Measurements from ENCODE around the gene NENF.
"Not testable (repeated sequence)": the region's sequence is repeated elsewhere in the genome, so short reads cannot be mapped to it uniquely, and the experiment has no call there.

Gene NENF

DNA sequence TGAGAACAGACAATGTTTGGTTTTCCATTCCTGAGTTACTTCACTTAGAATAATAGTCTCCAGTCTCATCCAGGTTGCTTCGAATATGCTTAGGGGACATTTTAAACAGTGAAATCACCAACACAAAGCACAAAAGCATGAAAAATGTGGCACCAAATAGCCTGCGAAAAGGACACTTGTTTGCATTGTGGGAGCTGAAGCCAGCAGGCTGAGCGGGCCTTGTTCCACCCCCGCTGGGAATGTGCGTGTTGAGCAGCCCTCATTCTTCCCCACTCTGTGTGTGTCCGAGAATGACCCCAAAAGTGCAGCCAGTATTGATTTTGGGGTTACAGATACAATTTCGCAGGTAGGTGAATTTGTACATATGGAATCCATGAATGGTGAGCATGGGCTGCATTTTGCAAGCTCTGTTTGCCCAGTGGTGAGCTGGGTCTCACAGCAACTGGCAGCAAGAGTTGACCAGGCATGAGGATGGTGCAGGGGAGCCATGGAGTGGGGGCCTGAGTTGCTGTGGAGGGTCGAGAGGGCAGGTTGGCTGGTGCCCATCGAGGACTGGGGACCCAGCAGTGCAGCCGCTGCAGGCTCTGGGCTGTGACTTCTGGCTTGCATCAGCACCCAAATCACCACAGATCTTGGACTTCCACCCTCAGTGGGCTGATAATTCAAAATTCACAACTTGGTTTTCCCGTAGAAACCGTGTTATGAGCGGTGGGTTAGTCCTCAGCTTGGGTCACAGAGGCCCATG, 29.4 kb downstream of the NENF start:
- no peak for DNase-seq

DNA sequence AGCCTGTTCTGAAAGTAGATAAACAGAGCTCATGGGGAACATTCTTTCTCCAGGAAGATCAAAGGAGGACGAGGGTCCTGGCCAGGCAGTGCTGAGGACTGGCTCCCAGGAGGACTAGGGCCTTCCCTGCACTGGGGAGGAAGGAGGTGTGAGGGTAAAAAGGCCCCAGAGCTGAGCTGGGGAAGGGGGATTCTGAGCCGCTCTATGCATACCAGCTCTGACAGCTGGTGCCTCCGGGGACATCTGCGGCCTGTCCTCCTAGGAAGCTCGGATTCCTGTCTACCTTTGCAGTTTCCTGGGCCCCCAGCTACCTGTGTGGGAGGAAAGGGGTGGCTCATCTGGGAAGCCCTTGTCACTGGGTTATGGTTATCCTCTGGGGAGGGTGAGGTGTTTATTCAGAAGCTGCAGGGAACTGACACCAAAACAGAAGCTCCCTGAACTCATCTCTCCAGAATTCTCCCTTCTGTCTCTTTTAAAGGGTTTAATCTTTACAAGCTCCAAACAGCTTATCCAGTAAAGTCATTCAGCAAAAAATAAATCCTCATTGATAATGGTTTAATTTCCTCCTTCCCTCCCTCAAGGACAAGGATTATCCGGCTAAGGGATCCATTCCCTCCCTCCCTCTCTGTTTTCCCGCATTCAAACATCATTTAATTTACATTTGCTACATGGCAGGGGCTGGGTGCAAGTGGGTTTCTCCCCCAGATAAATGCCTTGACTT, 31.0 kb downstream of the NENF start:
- DNase-seq, result no peak

DNA sequence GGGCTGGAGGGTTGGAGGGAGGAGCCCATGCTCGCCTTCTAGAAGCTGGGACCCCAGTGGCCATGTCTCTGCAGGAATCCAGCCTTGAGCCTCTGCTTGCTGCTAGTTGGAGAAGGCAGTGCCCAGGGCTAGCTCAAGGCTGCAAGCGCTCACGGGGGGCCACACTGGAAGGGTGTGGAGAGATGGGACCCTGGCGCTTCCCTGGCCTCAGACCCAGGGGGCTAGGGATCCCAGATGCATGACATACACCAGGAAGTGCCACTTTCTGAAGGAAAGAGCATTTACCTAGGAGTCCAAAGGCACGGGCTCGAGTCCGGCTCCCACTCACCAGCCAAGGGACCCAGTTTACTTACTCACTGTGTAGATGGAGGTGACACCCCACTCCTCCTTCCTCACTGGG, 32.6 kb downstream of the NENF start:
- no peak for DNase-seq

DNA sequence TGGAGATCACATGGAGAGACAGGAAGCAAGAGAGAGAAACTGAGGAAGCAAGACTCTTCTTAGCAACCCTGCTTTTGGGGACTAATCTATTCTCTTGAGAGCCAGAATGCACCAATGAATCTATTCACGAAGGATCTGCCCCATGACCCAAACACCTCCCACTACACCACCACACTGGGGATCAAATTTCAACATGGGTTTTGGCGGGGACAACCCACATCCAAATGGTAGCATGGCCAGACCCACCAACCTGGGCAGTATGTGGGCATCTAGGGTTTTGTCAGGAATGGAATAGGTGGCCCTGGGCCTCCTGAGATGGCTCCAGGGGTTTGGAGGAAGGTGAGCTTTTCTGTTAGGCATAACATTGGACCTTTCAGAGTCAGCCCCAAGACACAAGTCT, 33.7 kb downstream of the NENF start:
- DNase-seq, result no peak

DNA sequence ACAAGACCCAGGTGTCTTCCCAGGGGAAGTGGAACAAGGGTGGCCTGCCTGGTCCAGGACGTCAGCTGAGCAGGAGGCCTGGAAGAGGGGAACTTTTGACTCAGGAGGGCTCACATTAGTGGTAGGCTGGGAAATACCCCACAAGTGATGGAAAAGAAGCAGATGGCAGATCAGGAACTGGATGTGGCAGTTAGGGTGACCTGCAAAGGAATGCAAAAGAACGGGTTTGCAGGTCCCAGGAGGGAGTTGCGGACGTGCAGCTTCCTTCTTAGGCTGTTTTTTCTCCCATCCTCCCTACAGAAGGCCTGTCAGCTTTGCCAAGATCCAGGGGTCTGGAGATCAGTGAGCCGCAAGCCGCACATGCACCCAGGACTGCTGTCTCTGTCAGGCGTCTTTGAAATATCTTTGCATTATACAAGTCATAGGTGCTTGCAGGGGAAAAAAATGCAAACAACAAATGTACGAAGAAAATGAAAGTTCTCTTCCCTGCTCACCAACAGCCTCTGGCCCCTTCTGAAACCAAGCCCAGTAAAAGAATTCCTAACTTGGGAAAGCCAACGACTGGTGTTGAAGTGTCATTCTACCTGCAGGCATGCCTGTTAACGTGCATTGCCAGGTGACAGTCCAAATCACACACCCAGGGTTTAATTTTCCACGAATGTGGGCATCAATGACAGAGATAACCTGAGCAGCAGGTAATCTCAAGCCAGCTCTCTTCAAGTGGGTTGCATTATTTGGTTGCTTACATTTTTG, 34.4 kb downstream of the NENF start:
- no peak for DNase-seq

DNA sequence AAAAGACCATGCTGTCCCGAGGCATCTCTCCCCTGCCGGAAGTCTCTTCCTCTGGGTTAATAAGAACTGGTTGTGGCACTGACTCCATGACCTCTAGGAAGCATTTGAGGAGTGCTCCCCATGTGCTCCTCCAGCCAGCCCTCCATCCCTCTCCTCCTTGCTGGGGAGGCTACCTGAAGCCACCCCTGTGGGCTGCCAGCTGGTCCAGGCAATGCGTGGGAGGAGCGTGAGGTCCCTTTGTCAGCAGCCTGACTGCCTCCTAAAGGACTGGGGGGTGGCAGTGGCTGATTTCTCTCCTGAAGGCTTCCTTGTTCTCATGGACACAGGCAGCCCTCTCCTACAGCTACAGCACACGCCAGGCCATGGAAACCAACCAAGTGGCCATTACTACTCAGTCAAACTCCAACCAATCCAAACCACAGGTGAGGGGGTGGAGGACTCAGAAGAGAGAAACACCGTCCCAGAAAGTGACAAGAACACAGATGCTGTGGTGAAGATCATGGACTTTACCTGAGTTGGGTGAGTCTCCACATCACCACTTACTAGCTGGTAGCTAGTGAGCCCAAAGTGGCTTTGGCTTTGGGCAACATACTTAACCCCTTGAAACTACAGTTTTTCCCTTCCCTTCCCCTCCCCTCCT, 35.2 kb downstream of the NENF start:
- DNase-seq, result no peak

DNA sequence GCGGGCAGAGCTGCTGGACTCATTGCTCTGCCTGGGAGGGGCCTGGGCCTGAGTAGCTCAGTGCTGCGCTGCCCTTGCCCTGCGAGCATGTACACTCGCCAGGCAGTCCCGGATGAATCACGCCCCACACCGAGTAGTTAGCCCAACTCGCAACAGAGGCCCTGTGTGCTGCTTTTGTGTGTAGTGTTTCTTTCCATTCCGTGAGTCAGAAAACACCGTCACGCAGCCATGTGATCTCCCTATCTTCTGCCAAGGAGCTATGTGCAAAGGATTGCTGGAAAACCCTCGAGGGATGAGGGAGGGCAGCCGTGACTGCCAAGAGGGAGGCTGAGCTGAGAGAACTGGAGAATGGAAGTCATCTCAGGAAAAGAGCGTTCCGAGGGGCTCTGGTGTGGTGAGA, 37.3 kb downstream of the NENF start:
- peak; percentile 36 for DNase-seq

DNA sequence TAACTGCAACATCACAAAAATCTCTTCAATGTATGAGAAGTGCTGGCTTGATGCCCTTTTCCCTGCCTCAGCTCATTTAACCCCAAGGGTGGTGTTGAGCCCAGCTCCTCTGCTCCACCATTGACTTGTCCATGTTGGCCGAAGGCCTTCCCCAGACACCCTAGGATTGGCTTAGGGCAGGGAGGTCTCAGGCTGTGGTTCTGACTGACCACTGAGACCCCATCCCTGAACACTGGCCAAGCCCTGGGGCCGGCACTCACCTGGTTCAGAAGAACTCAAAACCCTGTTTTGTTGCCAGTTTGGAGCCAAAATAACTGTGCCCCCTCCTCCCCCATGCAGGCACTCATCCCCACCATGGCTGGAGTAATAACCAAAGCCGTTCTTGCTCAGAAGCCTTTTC, 38.6 kb downstream of the NENF start:
- DNase-seq, result no peak

DNA sequence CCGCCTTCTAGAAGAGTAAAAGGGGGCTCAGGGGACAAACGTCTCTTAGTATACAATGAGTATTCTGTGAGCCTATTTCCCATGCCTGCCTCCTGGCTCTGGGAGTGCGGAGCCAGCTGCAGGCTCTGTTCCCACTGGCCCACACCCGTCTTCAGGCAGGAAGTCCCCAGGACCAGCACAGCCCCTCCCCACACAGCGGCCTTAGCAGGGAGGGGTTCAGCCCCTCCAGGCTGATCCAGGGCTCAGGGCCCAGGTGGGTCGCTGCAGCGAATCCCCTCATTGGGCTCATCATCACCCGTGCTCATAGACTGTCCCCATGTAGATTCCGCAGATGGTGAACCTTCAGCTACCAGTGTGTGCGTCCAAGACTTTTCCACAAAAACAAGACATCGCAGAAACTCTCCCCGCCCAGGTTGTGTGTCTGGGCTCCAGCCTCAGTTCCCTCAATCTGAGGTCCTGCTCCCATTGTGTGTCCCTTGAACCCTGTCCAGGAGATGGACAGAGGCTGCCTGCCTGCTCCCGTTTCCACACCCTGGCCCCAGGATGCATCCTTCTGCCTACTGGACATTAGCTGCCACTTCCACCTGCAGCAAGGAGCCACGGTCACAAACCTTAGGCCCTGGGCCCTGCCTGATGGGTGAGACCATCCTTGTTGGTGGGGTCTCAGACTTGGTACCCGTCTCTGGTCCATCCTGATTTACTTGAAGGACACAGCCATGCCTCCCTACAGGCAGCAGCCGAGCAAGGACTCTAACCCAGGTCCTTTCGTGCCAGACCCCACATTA, 39.4 kb downstream of the NENF start:
- DNase-seq, result no peak

DNA sequence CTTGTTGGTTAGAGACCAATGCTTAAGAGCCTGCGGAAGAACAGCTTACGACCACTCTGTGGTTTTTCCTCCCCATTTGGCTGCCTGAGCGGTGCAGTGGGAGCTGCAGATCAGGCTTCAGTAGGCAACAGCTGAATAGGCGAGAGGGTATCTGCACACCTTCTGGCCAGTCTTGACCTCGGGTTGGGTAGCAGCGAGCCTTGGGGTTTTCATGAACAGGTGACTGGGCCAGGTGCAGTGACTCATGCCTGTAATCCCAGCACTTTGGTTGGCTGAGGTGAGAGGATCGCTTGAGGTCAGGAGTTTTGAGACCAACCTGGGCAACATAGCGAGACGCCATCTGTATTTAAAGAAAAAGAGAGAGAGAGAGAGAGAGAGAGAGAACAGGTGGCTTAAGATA, 41.0 kb downstream of the NENF start:
- DNase-seq, result no peak

DNA sequence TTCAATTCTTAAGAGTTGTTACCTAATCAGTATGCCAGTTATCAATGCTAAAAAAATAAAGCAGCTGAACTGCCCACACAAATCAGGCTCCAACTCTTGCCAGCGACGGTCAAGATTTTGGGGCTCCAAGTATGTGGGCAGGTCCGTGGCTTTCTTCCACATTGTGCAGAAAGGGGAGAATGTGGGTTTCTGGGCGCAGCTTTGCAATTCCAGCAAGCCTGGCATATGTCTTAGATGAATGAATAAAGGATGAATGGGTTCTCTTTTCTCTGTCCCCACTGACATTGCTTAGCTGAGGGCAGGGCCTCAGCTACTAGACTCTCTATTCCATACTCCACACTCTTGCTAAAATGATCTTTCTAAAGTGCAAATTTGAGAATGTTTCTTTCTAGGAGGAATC, 42.4 kb downstream of the NENF start:
- no peak for DNase-seq

DNA sequence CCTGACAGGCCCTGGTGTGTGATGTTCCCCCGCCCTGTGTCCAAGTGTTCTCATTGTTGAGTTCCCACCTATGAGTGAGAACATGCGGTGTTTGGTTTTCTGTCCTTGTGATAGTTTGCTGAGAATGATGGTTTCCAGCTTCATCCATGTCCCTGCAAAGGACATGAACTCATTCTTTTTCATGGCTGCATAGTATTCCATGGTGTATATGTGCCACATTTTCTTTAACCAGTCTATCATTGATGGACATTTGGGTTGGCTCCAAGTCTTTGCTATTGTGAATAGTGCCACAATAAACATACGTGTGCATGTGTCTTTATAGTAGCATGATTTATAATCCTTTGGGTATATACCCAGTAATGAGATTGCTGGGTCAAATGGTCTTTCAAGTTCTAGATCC, 43.1 kb downstream of the NENF start:
- DNase-seq, result not testable (repeated sequence)

DNA sequence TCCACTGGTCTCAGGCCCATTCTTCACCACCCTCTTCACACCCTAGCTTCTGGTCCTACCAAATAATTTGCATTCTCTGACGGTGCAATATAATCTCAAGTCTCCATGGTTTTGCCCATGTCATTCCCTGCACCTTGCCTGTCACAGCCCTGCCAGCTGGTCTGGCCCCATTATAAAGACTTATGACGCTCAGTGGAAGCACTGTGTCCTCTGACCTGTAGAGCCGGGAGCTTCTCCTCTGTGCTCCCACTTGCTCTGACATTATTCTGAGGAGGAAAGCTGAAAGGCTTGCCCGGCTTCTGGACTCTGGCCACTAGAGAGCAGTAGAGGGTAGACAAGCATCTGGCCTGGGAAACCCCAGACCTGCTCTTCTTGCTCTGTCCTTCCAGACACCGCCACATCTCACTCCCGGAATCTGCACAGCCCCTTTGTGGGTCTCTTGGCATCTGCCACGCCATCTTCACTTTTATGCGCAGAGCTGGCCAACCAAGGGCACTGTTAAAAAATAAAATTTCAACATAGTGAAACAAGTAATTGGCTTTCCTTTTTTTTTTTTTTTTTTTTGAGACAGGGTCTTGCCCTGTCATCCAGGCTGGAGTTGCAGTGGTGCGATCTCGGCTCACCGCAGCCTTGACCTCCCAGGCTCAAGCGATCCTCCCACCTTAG, 44.4 kb downstream of the NENF start:
- DNase-seq, result peak; percentile 57

DNA sequence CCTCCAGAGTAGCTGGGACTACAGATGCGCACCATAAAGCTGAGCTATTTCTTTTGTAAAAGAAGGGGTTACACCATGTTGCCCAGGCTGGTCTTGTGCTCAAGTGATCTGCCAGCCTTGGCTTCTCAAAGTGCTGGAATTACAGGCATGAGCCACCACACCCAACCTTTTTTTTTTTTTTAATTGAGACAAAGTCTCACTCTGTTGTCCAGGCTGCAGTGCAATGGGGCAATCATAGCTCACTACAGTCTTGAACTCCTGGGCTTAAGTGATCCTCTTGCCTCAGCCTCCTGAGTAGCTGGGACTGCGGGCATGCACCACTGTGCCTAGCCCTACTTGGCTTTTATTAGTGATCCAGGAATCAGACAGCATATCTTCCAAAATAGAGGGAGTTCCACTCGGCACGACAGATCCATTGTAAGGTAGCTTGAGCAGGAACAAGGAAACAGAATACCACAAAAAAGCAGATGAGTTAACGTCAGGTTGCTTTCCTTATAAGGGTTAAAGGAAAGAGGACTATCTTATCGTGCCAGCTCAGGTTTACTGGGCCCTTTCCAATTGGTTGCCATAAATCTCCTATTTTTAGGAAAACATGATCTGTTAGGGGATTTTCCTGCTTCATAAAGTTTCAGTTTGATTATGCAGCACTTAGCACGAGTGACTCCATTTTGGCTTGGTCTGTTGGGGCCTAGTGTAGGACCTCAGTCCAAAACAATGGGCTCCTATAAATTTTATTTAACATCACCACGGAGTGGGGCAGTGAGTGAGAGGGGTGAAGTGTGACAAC, 45.2 kb downstream of the NENF start:
- no peak for DNase-seq

DNA sequence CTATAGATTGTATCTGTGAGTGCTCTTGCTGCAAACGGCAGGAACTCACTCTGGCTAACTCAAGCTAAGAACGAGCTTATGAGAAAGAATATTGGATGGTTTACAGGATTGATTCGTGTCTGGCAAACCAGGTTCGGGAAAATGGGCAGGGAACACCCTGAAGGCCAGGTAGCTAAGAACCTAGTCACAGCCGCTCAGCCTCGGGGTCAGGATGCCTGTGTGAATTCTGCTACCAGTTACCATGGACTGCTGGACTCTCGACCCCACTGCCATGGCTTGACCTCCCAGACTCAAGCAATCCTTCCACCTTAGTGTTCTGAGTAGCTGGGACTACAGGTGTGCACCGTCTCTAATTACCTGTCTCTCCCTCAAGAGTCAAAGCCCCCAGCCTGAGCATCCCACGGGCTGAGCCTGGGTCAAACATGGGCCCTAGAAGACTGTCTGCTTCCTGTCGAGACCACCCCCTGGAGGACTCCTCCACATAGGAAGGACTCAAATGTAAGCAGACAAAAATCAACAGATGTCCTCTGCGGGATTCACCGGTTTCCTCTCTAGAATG, 45.8 kb downstream of the NENF start:
- DNase-seq, result no peak

DNA sequence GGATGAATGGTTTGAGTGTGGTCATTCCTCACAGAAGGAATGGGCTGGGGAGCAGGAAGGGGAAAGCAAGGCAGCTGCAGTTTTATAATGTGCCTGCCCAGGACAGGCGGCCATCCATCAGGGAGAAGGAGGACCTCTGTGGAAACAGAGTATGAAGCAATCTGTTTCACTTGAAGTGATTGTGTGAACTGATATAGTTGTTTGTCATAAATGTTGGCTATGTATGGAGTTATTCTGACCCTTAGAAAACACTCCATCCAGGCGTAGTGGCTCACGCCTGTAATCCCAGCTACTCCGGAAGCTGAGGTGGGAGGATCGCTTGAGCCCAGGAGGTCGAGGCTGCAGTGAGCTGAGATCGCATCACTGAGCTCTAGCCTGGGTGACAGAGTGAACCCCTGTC, 46.5 kb downstream of the NENF start:
- no peak for DNase-seq

DNA sequence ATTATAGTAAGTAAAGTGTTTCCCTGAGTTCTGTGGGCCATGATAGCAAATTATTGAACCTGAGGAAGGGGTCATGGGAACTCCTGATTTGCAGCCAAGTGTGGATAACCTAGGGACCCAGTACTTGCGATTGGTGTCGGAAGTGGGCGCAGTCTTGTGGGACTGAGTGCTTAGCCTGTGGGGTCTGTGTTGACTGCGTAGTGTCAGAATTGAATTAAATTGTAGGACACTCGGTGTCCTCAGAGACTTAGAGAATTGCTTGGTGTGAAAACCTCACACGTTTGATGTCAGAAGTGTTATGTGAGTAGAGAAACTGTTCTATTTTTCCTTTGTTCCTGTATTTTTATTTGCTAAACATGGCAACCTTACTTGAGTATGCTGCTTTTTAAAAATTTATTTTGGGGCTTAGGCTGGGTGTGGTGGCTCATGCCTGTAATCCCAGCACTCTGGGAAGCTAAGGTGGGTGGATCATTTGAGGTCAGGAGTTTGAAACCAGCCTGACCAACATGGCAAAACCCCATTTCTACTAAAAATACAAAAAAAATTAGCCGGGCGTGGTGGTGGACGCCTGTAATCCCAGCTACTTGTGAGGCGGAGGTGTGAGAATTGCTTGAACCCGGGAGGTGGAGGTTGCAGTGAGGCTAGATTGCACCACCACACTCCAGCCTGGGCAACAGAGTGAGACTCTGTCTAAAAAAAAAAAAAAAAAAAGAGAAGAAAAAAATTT, 48.2 kb downstream of the NENF start:
- DNase-seq, result not testable (repeated sequence)

DNA sequence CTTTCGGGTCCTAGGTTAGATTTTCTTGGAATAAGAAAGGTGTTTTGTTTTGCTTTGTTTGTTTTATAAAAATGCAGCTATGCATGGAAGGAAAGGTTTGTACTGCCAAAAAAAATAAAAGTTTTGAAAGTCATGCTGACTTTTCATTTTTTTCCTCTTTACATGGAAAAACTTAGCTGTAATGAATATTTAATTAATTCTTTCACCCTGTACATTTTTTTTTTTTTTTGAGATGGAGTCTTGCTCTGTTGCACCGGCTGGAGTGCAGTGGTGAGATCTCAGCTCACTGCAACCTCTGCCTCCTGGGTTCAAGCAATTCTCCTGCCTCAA, 48.7 kb downstream of the NENF start:
- no peak for DNase-seq

DNA sequence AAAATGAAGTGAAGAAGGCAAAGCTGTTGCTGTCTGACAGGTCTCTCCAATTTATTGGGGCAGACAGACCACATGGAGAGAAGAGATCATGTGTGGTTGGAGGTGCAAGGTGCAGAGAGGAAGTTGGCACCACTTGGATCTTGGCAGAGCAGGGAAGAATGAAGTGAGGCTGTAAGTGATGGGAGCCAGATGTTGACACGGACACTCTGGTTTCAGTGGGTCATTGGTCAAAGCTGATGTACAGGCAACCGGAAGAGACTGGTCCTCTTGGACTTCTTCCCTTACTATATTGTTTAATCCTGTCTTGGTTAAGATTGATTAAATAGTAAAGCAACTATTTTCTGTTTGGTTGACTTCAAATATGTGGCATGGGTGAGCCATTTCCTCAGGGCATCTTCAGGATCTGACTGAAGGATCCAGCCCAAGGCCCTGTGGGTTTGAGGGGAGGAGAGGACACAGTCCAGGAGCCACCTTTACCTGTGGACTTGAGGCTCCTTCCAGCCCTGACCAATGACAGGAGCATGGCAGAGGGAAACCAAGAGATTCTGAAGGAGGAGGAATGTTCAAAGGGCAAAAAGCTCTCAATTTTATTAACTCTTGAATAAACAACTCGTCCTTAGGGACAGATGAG, 49.4 kb downstream of the NENF start:
- no peak for DNase-seq
